K562 (cell line): ENCODE data around the gene EFHC1. TPM values are rescaled to one million over a fixed set of nuclear protein-coding genes. Genes with fewer than 3 reads are reported as not detected.
"Not testable (repeated sequence)": the region's sequence is repeated elsewhere in the genome, so short reads cannot be mapped to it uniquely, and the experiment has no call there.

Source experiments
- ATAC-seq: fragments of 200-7000 bp; cut with Tn5 transposase; 3 replicates; pipeline ENCODE4 v1.9.1; 2020; ENCODE audit warnings: moderate library complexity
- BruUV-seq: library from RNA; stranded (reverse); fragments of 400-500 nt; replicated peaks from 2 replicates; lab custom pipeline; 2021; lab: Mats Ljungman, UMichigan
- CTCF ChIA-PET: fragments of 300-600 bp; formaldehyde crosslinking; extraction: SDS; loops from one replicate; lab custom pipeline; 2021; ENCODE audit warnings: low intra/inter-chr PET ratio; lab: Yijun Ruan, JAX
- POLR2A ChIA-PET: fragments of 300-600, 350-650 bp; sonication (Branson Sonifier 250); formaldehyde crosslinking; extraction: SDS; loops from one replicate; lab custom pipeline; 2021; ENCODE audit warnings: antibody characterized with exemption, inconsistent platforms; lab: Yijun Ruan, JAX
- DNase-seq, 4 experiments: peaks; one replicate each; pipeline versions ENCODE4 v3.0.0 to v3.0.0-alpha.2; 2011 to 2018; ENCODE audit warnings: low spot score in 3 of 4, mixed read lengths in 3 of 4; ENCODE audit errors: extremely low read depth in 1 of 4
- FAIRE-seq: peaks from 2 replicates; lab custom pipeline; 2011; peaks lifted over from hg19 to GRCh38; lab: Jason Lieb, UNC
- H2AFZ ChIP-seq: 2 replicates; pipeline ENCODE4 v1.6.0; 2011; ENCODE audit warnings: low read depth, low read length, control low read depth, inconsistent platforms
- H3K27ac ChIP-seq: fragments of 200-600 bp; 3 replicates; pipeline ENCODE4 v1.8.0; 2011; ENCODE audit warnings: low read depth, mild to moderate bottlenecking, control low read depth, inconsistent platforms, low read length, moderate library complexity, mixed read lengths; ENCODE audit errors: extremely low read depth
- H3K27me3 ChIP-seq, 2 experiments: fragments of 300-600 bp in 1 of 2; 2 replicates in 1 of 2; 3 replicates in 1 of 2; pipeline versions ENCODE4 v1.6.0 to v1.8.0; 2011; ENCODE audit warnings: inconsistent platforms in 2 of 2, low read length in 2 of 2, mild to moderate bottlenecking in 1 of 2, mixed read lengths in 1 of 2, moderate library complexity in 1 of 2; ENCODE audit not compliant: control insufficient read depth in 2 of 2, insufficient read depth in 2 of 2
- H3K36me3 ChIP-seq: fragments of 300-600 bp; 3 replicates; pipeline ENCODE4 v1.8.0; 2011; ENCODE audit warnings: mild to moderate bottlenecking, low read length, inconsistent platforms; ENCODE audit not compliant: control insufficient read depth, insufficient read depth
- H3K4me1 ChIP-seq, 2 experiments: fragments of 200-600 bp in 1 of 2; replicated peaks in 1 of 2; 2 replicates in 1 of 2; 3 replicates in 1 of 2; pipeline versions ENCODE4 v1.5.1 to v1.8.0; 2011; ENCODE audit warnings: inconsistent platforms in 2 of 2, low read length in 2 of 2, mild to moderate bottlenecking in 1 of 2, mixed read lengths in 1 of 2, moderate library complexity in 1 of 2; ENCODE audit not compliant: control insufficient read depth in 2 of 2, insufficient read depth in 2 of 2
- H3K4me2 ChIP-seq: 2 replicates; pipeline ENCODE4 v1.6.1; 2011; ENCODE audit warnings: low read length, control low read depth, inconsistent platforms, mixed read lengths; ENCODE audit not compliant: insufficient read depth
- H3K4me3 ChIP-seq: fragments of 200-600 bp; sonication (generic), shearing (Covaris generic); 2 replicates; pipeline ENCODE4 v1.5.1; 2016; ENCODE audit warnings: control low read depth, inconsistent platforms
- H3K79me2 ChIP-seq: fragments of 200-600 bp; 3 replicates; pipeline ENCODE4 v1.8.0; 2011; ENCODE audit warnings: low read length, inconsistent platforms; ENCODE audit not compliant: control insufficient read depth, insufficient read depth
- H3K9ac ChIP-seq, 2 experiments: 2 replicates each; pipeline versions ENCODE4 v1.6.0 to v1.6.1; 2011; ENCODE audit warnings: low read depth in 2 of 2, low read length in 2 of 2, control low read depth in 1 of 2, inconsistent platforms in 1 of 2, mild to moderate bottlenecking in 1 of 2, mixed read lengths in 1 of 2; ENCODE audit not compliant: insufficient read depth in 1 of 2
- H3K9me1 ChIP-seq: one replicate; pipeline ENCODE4 v1.6.0; 2011; ENCODE audit warnings: inconsistent platforms, mild to moderate bottlenecking, low read length, moderate library complexity; ENCODE audit not compliant: control insufficient read depth, insufficient read depth
- H3K9me3 ChIP-seq: replicated peaks from 2 replicates; pipeline ENCODE4 v1.5.1; 2011; ENCODE audit warnings: low read depth, low read length, inconsistent platforms; ENCODE audit not compliant: control insufficient read depth, insufficient read depth
- H4K20me1 ChIP-seq: replicated peaks from 2 replicates; pipeline ENCODE4 v1.6.1; 2011; ENCODE audit warnings: low read length, inconsistent platforms, mixed read lengths; ENCODE audit not compliant: control insufficient read depth, insufficient read depth
- XRCC4 ChIP-seq: IDR thresholded peaks from one replicate; pipeline ENCODE4 v1.6.1; 2011; ENCODE audit not compliant: insufficient read depth, insufficient read length; ENCODE audit errors: extremely low read depth
- ZNF57 ChIP-seq: fragments of 450-650 bp; formaldehyde crosslinking; IDR thresholded peaks from 2 replicates; pipeline ENCODE4 v1.4.0; 2020; ENCODE audit warnings: mild to moderate bottlenecking, moderate library complexity
- ZNF589 ChIP-seq: fragments of 200-800 bp; sonication (Bioruptor generic); IDR thresholded peaks from 2 replicates; pipeline ENCODE4 v1.6.1; 2016; ENCODE audit warnings: low read depth, missing genetic modification characterization, missing compliant biosample characterization
- WGBS: fragments of 100-300 bp; shearing (Covaris generic); methylation state at CpG from one replicate; pipeline ENCODE4 v1.1.6; 2016; ENCODE audit warnings: low coverage, mixed read lengths; ENCODE audit not compliant: insufficient coverage; ENCODE audit errors: missing lambda C conversion rate; 5-methylcytosine and 5-hydroxymethylcytosine counted together
- in situ Hi-C: fragments of 300-500 bp; cut with MboI; formaldehyde crosslinking; loops from 4 replicates; pipeline ENCODE4 v1.15.0; 2018; ENCODE audit warnings: inconsistent platforms, mixed read lengths
- intact Hi-C: fragments of 100-400 bp; cut with micrococcal nuclease; formaldehyde crosslinking; loops from 2 replicates; pipeline ENCODE4 v1.14.2; 2022
- polyA plus RNA-seq, 8 experiments: library from polyadenylated mRNA; depleted of rRNA in 4 of 8; stranded (reverse) in 5 of 8; unstranded in 3 of 8; fragments of >200 nt; fragmentation: Nextera tagmentation in 2 of 8; fragmentation: Illumina TruSeq in 1 of 8; extraction: Ambion mirVana in 2 of 8; extraction: Trizol in 1 of 8; gene quantifications; 2 replicates each; pipeline versions ENCODE4 v1.2.1 to v1.2.3, GENCODE V29; 2011 to 2014; ENCODE audit warnings: inconsistent platforms in 1 of 8, missing spikeins in 1 of 8
- total RNA-seq, 7 experiments: library from RNA; depleted of rRNA in 6 of 7; stranded (reverse); fragments of >200 nt in 6 of 7; fragmentation: Illumina TruSeq in 2 of 7; extraction: Trizol in 2 of 7; gene quantifications; 2 replicates each; pipeline versions ENCODE4 v1.2.1 to v1.2.3, GENCODE V29; 2011 to 2021; ENCODE audit warnings: low replicate concordance in 1 of 7
- TF ChIP-seq, protein P1 (sequence below): fragments of 450-650 bp; IDR thresholded peaks from 2 replicates; pipeline ENCODE4 v1.6.1; 2016; ENCODE audit warnings: low read depth
- TF ChIP-seq, protein P2 (sequence below): fragments of 450-650 bp; formaldehyde crosslinking; IDR thresholded peaks from 2 replicates; pipeline ENCODE4 v1.4.0; 2020; ENCODE audit warnings: mild to moderate bottlenecking, mixed read lengths

EFHC1 gene
- total and polyA plus RNA-seq, 9 of the 15 experiments (the other 6 are each of a cell fraction or from before 2014, with no cell fraction given): 9.5 to 31.0 (median 14.9) TPM

DNA sequence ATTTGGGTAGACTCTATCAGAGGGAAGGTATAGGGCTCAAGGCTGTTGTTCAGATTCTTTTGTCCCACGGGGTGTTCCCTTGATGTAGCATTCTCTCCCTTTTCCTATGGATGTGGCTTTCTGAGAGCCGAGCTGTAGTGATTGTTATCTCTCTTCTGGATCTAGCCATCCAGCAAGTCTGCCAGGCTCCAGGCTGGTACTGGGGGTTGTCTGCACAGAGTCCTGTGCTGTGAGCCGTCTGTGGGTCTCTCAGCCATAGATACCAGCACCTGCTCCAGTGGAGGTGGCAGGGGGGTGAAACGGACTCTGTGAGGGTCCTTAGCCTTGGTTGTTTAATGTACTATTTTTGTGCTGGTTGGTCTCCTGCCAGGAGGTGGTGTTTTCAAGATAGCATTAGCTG is 13.2 kb downstream of the EFHC1 start:
- H3K9ac ChIP-seq, H3K36me3 ChIP-seq, intact Hi-C loops, DNase-seq, H3K9me1 ChIP-seq, ATAC-seq, H4K20me1 ChIP-seq, in situ Hi-C loops, CTCF ChIA-PET, H3K4me3 ChIP-seq, BruUV-seq, H3K27me3 ChIP-seq, POLR2A ChIA-PET, H3K9me3 ChIP-seq, H3K4me2 ChIP-seq, H3K4me1 ChIP-seq, H3K79me2 ChIP-seq, H3K27ac ChIP-seq, FAIRE-seq, H2AFZ ChIP-seq: not testable (repeated sequence)
- WGBS: 32% methylated on average over 4 of the region's 4 CpGs

DNA sequence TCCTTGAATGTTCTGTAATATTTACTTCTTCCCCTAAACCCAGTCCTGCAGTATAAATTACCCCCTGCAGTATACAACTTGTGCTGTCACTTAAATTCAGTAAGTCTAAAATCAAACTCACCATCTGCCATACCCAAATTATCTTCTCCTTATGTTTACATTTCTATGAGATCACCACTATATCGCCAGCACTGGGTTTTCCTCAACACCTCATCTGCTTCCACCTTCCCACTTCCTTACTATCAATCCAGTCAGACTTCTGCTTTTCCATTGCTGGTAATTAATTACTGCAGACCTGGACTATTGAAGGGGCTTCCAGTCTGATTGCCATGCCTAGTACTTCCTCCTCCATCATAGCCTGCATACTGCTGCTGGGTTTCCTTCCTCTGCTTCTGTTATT is 15.2 kb downstream of the EFHC1 start:
- H3K9me3 ChIP-seq: no peaks in the 10 kb centered on the region
- H3K9me1 ChIP-seq: no peaks in the 10 kb centered on the region
- no peak overlapping the region for H3K4me3 ChIP-seq
- 0% methylated on average over 1 of the region's 1 CpG for WGBS
- H3K9ac ChIP-seq: no peak overlapping the region
- BruUV-seq: no TSS peak
- H3K4me1 ChIP-seq: peaks cover 0 to 8% of the 10 kb centered on the region in 2 experiments; a peak in 3 of 5 replicates
- ATAC-seq (no peak), DNase-seq (peak in 1 of 4 experiments; percentile 10), FAIRE-seq (no peak)
- ChIA-PET CTCF (no interaction called here), POLR2A (no interaction called here)
- no peaks in the 10 kb centered on the region for H3K79me2 ChIP-seq
- H3K27ac ChIP-seq: no peak overlapping the region
- peaks cover 6% of the 10 kb centered on the region; the same call in 1 of the 3 replicates for H3K36me3 ChIP-seq
- no peaks in the 10 kb centered on the region for H3K27me3 ChIP-seq
- intact Hi-C loops: no loop called here
- no peak overlapping the region for H3K4me2 ChIP-seq
- no peak overlapping the region for H2AFZ ChIP-seq
- in situ Hi-C loops: no loop called here
- H4K20me1 ChIP-seq: no peaks in the 10 kb centered on the region
- no peak for TF ChIP-seq XRCC4
- no peak for TF ChIP-seq ZNF589 (CRISPR knock-in tag)
- TF ChIP-seq, protein P1, sequence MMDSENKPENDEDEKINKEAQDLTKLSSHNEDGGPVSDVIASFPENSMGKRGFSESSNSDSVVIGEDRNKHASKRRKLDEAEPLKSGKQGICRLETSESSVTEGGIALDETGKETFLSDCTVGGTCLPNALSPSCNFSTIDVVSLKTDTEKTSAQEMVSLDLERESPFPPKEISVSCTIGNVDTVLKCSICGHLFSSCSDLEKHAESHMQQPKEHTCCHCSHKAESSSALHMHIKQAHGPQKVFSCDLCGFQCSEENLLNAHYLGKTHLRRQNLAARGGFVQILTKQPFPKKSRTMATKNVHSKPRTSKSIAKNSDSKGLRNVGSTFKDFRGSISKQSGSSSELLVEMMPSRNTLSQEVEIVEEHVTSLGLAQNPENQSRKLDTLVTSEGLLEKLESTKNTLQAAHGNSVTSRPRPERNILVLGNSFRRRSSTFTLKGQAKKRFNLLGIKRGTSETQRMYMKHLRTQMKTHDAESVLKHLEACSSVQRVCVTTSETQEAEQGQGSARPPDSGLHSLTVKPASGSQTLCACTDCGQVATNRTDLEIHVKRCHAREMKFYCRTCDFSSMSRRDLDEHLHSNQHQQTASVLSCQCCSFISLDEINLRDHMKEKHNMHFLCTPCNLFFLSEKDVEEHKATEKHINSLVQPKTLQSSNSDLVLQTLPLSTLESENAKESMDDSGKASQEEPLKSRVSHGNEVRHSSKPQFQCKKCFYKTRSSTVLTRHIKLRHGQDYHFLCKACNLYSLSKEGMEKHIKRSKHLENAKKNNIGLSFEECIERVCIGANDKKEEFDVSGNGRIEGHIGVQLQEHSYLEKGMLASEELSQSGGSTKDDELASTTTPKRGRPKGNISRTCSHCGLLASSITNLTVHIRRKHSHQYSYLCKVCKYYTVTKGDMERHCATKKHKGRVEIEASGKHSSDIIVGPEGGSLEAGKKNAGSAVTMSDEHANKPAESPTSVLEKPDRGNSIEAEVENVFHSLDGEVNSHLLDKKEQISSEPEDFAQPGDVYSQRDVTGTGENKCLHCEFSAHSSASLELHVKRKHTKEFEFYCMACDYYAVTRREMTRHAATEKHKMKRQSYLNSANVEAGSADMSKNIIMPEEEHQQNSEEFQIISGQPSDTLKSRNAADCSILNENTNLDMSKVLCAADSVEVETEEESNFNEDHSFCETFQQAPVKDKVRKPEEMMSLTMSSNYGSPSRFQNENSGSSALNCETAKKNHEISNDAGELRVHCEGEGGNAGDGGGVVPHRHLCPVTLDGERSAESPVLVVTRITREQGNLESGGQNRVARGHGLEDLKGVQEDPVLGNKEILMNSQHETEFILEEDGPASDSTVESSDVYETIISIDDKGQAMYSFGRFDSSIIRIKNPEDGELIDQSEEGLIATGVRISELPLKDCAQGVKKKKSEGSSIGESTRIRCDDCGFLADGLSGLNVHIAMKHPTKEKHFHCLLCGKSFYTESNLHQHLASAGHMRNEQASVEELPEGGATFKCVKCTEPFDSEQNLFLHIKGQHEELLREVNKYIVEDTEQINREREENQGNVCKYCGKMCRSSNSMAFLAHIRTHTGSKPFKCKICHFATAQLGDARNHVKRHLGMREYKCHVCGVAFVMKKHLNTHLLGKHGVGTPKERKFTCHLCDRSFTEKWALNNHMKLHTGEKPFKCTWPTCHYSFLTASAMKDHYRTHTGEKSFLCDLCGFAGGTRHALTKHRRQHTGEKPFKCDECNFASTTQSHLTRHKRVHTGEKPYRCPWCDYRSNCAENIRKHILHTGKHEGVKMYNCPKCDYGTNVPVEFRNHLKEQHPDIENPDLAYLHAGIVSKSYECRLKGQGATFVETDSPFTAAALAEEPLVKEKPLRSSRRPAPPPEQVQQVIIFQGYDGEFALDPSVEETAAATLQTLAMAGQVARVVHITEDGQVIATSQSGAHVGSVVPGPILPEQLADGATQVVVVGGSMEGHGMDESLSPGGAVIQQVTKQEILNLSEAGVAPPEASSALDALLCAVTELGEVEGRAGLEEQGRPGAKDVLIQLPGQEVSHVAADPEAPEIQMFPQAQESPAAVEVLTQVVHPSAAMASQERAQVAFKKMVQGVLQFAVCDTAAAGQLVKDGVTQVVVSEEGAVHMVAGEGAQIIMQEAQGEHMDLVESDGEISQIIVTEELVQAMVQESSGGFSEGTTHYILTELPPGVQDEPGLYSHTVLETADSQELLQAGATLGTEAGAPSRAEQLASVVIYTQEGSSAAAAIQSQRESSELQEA: no peak
- TF ChIP-seq ZNF57: no peak
- TF ChIP-seq, protein P2, sequence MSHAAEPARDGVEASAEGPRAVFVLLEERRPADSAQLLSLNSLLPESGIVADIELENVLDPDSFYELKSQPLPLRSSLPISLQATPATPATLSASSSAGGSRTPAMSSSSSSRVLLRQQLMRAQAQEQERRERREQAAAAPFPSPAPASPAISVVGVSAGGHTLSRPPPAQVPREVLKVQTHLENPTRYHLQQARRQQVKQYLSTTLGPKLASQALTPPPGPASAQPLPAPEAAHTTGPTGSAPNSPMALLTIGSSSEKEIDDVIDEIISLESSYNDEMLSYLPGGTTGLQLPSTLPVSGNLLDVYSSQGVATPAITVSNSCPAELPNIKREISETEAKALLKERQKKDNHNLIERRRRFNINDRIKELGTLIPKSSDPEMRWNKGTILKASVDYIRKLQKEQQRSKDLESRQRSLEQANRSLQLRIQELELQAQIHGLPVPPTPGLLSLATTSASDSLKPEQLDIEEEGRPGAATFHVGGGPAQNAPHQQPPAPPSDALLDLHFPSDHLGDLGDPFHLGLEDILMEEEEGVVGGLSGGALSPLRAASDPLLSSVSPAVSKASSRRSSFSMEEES (CRISPR knock-in tag): no peak
